ENCODE data around the gene CNTN1.

Gene CNTN1

GRCh38 chr12:40988824-40989223 lies 296.6 kb downstream of the CNTN1 start:
- Histone ChIP-seq H3K4me3 (ENCODE audit: low read depth, low read length) (no peak overlapping the region), H3K27ac (no peak overlapping the region), H3K27me3 (replicated peaks) (no peaks in the 10 kb centered on the region), H3K36me3 (replicated peaks) (no peaks in the 10 kb centered on the region)
- no peak for DNase-seq
- TF ChIP-seq CTCF (IDR thresholded peaks at IDR 0.05; ENCODE audit: low read depth, low read length, missing control alignments): no peak
- in situ Hi-C loops (cut with HindIII; ENCODE audit: low pct_ligation_motif_present, low sequenced_read_pairs): no loop called here

- in situ Hi-C loops (cut with HindIII; ENCODE audit: low pct_ligation_motif_present, low sequenced_read_pairs): no loop called here
- no peak for DNase-seq
- H3K36me3 ChIP-seq (replicated peaks): no peaks in the 10 kb centered on the region
- no peak overlapping the region for H3K4me3 ChIP-seq (ENCODE audit: low read depth, low read length)
- no peak for TF ChIP-seq CTCF (IDR thresholded peaks at IDR 0.05; ENCODE audit: low read depth, low read length, missing control alignments)
- H3K27ac ChIP-seq: no peak overlapping the region
- no peaks in the 10 kb centered on the region for H3K27me3 ChIP-seq (replicated peaks)
Observed at GRCh38 chr12:40989785-40990184, 297.5 kb downstream of the CNTN1 start.

GRCh38 chr12:40992158-40992557 lies 299.9 kb downstream of the CNTN1 start:
- in situ Hi-C loops (cut with HindIII; ENCODE audit: low pct_ligation_motif_present, low sequenced_read_pairs): no loop called here
- no peak for DNase-seq
- no peak overlapping the region for H3K27ac ChIP-seq
- no peak for TF ChIP-seq CTCF (IDR thresholded peaks at IDR 0.05; ENCODE audit: low read depth, low read length, missing control alignments)
- H3K4me3 ChIP-seq (ENCODE audit: low read depth, low read length): no peak overlapping the region
- no peaks in the 10 kb centered on the region for H3K36me3 ChIP-seq (replicated peaks)
- H3K27me3 ChIP-seq (replicated peaks): no peaks in the 10 kb centered on the region

GRCh38 chr12:40992674-40993073 lies 300.4 kb downstream of the CNTN1 start:
- Histone ChIP-seq H3K27me3 (replicated peaks) (no peaks in the 10 kb centered on the region), H3K4me3 (ENCODE audit: low read depth, low read length) (no peak overlapping the region), H3K27ac (no peak overlapping the region), H3K36me3 (replicated peaks) (no peaks in the 10 kb centered on the region)
- in situ Hi-C loops (cut with HindIII; ENCODE audit: low pct_ligation_motif_present, low sequenced_read_pairs): no loop called here
- no peak for TF ChIP-seq CTCF (IDR thresholded peaks at IDR 0.05; ENCODE audit: low read depth, low read length, missing control alignments)
- no peak for DNase-seq

GRCh38 chr12:40993158-40993557 lies 300.9 kb downstream of the CNTN1 start:
- no peak for DNase-seq
- Histone ChIP-seq H3K36me3 (replicated peaks) (no peaks in the 10 kb centered on the region), H3K4me3 (ENCODE audit: low read depth, low read length) (no peak overlapping the region), H3K27ac (no peak overlapping the region), H3K27me3 (replicated peaks) (no peaks in the 10 kb centered on the region)
- in situ Hi-C loops (cut with HindIII; ENCODE audit: low pct_ligation_motif_present, low sequenced_read_pairs): no loop called here
- no peak for TF ChIP-seq CTCF (IDR thresholded peaks at IDR 0.05; ENCODE audit: low read depth, low read length, missing control alignments)

GRCh38 chr12:40996091-40996490 lies 303.9 kb downstream of the CNTN1 start:
- no peak for TF ChIP-seq CTCF (IDR thresholded peaks at IDR 0.05; ENCODE audit: low read depth, low read length, missing control alignments)
- in situ Hi-C loops (cut with HindIII; ENCODE audit: low pct_ligation_motif_present, low sequenced_read_pairs): no loop called here
- no peaks in the 10 kb centered on the region for H3K27me3 ChIP-seq (replicated peaks)
- H3K4me3 ChIP-seq (ENCODE audit: low read depth, low read length): no peak overlapping the region
- H3K36me3 ChIP-seq (replicated peaks): no peaks in the 10 kb centered on the region
- no peak overlapping the region for H3K27ac ChIP-seq
- DNase-seq: no peak
